GM19324 (cell line): Measurements from ENCODE around the gene AFAP1.

ENCODE experiments used
- ATAC-seq: cut with Tn5 transposase; IDR thresholded peaks from one replicate; pipeline ENCODE4 v1.9.1; 2021; ENCODE audit warnings: mild to moderate bottlenecking, moderate library complexity; ENCODE audit not compliant: unreplicated experiment, low FRiP score

The AFAP1 gene

DNA sequence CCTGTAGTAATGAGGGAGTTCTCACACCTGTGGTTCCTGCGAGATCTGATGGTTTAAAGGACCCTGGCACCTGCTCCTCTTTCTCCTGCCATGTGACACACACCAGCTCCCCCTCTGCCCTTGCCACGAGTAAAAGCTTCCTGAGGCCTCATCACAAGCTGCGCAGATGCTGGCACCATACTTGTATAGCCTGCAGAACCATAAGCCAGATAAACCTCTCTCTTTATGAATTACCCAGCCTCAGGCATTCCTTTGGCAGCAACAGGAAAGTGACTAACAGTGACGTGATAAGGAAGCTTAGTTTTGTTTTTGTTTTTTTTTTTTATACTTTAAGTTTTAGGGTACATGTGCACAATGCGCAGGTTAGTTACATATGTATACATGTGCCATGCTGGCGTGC is 130.9 kb downstream of the AFAP1 start:
- no peak for ATAC-seq

DNA sequence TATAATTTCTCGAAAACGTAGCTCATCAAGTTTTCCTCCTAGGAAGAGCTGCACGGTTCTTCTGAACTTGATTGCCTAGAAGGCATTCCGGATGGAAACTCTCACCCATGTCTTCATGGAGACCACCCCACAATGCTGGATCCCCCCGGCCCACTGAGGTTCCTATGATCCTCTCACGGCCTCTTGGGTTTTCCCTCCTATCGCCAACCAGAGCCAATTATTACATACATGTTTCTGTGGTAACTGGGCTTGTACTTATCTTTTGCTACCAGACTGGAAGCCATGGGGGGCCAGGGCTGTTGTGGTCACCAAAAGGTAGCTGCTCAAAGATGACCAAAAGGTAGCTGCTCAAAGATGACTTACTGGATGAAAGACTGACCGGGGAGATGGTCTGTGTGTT is 131.5 kb downstream of the AFAP1 start:
- no peak for ATAC-seq

DNA sequence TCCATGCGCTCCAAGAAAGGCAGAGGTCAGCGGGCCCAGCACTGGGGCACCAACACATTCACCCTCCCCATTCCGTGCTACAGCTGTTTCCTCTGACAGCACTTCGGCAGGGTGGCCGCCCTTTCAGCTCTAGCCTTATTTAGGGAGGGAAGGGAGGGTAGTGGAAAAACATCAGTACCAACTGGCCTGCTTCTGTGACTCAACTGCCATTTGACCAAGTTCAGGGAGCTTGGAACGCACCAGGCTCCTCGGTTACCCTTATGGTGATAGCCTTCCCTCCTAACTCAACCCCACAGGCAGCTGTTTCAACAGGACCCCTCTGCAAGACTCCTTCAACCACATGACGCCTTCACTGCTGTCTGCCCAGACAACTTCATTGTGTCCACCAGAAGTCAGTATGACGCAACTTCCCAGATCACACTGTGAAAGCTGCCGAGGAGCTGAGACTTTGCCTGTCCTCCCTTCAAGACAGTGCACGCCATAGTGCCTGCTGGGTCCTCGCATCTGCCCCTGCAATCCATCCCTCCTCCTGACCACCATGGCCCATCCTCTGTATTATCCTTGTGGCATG is 132.2 kb downstream of the AFAP1 start:
- no peak for ATAC-seq

DNA sequence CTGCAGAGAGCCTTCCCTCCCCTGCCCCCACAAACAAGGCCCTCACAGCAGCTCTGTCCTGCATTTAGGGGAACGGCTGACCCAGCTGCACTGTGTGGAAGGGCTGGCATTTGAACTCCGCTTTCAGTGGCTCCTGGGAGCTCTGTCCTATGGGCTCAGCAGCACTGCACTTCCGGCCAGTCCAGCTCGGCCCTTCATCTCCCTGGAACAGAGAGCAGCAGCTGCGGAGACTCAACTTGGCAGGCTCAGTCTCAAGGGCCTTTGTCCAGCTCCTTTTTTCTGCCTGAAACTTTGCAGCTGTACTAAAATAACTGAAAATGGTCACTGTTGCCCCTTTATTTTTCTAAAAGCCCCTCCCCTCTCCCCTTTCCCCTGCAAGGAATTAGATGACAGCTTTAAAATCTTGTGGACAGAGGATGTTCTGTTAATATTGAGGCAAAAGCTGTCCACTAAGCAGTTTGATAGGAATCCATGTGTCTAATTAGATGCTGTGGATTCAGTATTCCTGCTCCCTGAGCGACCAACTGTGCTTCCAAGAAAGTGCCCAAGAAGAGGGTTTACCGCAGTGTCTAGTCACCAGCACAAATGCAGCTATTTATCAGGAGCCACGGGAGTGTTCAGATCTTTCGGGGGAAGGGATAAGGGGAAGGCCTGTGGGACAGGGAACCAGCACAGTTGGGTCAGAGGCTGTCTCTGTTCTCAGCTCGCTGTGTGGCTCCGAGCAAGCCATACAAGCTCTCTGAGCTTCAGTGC is 133.1 kb downstream of the AFAP1 start:
- no peak for ATAC-seq

DNA sequence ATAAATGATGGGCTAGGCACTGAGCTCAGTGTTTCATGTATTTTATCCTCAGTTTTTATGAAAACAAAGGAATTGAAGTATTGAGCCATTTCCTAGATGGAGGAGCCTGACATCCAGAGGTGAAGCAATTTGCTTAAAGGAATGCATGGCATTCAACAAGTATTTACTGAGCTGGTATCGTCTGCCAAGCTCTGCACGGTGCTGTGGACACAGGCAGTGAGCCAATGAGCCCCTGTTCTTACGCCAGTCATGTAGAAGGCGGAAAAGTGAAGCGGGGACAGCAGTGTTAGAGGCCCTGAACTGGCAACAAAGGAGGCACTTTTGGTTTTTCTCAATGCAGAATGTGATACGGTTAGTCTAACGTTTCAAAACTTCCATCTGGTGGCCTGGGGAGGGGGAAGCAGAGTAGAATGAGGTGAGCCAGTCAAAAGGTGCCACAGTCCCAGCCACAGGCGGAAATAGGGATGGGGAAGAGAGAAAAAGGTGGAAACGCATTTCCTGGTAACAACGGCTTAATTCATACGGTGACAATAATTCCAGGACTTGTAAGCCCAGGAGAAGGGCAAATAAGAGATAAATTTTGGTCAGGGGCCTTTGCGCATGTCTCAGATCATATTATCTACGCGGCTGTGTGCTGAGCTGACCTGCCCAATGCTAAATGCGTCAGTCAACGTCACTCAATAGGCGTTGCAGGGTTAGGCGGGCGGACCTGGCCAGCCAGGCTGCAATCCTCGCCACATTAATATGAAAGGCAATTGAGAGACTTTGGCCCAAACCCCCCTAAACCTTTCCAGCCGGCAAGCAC is 133.9 kb downstream of the AFAP1 start:
- no peak for ATAC-seq

DNA sequence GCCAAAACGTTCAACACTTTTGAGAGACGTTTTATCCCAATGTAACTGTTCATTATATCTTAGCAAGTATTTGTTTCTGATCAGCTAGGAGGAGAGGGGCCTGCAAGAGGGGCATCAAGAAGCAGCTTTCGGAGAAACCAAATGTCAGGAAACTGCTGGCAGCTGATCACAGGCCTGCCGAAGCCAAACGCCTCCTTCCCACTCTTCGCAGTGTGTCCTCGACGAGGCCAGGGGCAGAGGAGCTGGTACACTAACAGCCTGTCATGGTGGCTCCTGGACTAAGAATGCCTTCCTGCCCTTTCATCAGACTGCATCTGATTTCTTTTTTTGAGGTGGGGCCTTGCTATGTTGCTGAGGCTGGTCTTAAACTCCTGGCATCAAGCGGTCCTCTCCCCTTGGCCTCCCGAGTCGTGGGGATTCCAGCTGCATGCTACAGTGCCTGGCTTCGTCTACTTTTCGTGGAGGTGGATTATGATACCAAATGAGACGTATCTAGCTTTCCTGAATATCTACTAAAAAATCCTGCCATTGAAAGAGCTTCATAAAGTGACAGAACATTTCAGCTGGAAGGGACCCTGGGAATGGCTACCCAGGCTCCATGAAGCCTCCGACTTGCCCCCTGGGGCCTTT is 134.8 kb downstream of the AFAP1 start:
- no peak for ATAC-seq

DNA sequence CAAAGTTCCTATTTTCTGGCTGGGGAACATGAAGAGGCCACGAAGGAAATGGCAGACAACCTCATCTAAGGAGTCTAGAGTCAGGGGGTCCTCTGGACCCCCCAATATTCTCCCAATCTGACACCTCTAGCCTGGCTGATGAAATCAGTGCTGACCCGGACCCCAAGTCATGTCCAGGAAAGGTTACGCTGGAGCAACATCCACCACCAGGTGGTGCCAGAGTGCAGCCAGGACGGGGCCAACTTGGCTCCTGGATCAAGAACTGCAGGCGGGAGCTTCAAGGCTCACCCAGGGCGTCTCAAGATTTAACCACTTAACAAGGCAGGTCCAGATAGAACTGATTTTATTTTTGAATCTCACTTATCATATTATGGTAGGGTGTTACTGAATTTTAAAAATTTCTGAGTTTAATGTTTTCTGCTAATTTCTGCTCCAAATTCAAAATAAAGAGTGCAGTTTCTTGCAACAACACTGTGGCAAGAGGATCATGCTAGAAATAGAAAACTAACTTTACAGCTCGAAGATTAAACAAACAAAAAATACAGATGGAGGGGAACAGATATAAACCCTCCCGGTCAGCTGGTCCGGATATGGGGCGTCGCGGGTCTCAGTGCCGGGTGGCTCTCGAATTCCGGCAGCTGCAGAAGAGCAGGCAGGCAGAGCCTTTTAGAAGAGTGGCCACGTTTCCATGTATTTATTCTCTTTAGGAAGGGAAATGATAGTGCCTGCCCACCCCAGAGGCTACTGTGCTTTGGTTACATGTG is 135.5 kb downstream of the AFAP1 start:
- peak; percentile 60 for ATAC-seq

DNA sequence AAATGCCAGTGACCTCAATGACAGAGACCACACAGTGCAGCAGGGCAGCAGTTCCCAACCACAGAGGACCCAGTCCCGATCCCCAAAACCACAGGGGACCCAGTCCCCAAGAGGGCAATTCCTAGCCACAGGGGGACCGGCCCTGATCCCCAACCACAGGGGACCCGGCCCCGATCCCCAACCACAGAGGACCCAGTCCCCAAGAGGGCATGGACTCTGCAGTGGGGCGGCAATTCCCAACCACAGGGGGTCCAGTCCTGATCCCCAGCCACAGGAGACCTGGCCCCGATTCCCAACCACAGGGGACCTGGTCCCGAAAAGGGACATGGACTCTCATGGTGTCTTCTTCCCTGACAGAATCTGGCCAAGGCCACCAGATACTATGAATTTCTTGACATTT is 136.3 kb downstream of the AFAP1 start:
- no peak for ATAC-seq

DNA sequence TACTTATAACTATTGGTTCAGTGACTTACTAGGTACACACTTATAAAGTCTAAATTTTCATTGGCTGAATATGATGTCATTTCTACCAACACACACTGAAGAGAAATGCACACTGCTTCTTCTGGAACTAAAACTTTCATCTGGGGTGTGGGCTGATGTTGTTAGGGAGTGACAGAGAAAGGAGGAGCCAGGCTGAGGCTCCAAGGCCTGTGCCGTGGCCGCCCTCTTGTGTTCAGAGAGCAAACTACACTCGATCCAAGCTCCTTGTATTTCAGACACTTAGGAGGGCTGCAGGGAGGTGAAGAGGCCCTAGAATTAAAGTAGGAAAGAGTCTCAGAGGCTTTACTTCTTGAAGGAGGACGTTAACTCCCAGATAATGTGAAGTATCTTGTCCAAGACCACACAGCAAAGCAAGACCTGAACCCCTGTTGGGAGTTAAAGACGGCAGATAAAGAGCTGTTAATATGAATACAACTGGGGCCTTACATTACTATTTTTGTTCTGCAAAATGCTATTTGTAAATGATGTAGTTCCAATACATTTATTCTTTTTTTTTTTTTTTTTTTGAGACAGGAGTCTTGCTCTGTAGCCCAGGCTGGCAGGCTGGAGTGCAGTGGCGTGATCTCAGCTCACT is 137.5 kb downstream of the AFAP1 start:
- peak; percentile 70 for ATAC-seq

DNA sequence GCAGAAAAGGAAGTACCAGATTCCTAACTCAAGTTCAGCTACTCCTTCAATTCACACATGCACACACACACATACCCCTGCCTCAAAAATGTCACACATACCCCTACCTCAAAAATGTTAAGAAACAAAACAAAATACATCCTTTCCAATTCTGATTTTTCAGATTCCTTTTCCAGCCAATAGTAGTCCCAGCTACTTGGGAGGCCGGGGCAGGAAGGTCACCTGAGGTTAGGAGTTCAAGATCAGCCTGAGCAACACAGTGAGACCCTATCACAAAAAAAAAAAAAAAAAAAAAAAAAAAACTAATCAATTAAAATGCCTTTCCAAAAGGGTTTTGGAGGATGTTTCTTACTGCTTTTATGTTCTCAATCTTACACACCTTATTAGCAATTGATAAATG is 138.0 kb downstream of the AFAP1 start:
- no peak for ATAC-seq

DNA sequence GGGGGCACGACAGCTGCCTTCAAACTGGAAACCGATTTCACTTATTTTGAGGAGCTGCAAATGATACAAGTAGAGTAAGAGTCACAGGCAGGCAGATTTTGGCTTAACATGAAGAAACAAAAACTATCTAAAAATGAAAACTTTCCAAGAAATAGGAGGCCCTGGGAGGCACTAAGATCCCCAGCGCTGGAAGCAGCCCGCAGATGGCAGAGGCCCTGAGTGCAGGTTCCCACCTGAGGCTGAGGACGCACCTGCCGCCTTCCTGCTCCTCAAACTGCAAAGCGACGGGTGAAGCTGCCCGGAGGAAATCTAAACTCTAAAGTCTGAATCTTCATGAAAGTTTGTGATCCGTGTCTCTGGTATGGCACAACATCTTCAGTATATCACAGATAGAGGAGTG is 138.7 kb downstream of the AFAP1 start:
- ATAC-seq, result no peak

DNA sequence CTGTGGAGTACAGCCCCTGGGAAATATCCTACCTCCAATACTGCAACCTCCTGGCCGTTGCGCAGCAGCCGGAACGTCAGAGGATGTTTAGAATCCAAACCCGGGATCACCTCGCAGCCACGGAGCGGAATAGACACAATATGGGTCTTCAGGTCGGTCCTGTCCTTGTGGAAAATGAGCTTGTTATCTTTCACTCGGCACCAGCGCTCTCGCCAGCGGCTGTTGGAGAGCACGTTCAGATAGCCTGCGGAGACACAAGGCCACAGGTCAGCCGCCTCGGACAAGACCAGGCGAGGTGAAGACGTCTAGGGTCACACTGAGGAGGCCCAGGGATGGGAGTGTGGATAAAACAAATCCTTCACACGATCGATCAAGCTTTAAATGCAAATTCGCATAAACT is 139.3 kb downstream of the AFAP1 start:
- ATAC-seq, result no peak

DNA sequence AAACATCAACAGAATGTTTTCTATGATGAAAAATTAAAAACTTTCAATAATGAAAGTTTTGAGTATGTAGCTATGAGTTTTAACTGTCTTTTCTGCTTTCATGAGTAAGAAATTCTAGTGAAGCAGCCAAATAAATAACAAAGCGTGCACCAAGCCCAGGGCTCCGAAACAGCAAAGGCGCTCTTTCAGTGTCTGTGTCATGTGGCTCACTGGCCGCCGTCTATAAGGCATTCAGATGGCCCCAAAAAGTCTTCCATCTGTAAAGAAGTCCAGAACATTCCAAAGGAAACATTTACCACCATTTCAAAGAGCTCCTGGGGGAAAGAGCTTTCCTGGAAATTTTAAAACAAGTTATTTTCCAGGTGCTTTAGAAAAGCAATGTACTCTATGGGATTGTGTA is 139.9 kb downstream of the AFAP1 start:
- no peak for ATAC-seq

DNA sequence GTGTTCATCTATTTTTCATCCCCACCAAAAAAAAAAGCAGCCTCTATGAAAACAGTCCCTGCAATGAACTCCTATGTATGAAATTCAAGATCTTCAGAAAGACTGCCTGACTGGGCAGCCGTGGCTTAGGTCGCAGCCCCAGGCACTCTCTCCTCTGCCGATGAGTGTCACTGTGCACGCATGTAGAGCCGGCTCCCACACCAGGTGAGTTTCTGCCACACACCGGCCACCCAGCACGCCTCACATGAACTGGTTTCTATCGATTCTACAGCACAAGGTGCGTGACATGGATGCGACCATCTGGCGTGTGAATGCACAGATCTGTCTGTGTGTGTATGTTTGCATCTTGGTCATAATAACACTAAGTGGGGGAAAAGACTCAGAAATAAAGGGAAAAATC is 140.4 kb downstream of the AFAP1 start:
- no peak for ATAC-seq

DNA sequence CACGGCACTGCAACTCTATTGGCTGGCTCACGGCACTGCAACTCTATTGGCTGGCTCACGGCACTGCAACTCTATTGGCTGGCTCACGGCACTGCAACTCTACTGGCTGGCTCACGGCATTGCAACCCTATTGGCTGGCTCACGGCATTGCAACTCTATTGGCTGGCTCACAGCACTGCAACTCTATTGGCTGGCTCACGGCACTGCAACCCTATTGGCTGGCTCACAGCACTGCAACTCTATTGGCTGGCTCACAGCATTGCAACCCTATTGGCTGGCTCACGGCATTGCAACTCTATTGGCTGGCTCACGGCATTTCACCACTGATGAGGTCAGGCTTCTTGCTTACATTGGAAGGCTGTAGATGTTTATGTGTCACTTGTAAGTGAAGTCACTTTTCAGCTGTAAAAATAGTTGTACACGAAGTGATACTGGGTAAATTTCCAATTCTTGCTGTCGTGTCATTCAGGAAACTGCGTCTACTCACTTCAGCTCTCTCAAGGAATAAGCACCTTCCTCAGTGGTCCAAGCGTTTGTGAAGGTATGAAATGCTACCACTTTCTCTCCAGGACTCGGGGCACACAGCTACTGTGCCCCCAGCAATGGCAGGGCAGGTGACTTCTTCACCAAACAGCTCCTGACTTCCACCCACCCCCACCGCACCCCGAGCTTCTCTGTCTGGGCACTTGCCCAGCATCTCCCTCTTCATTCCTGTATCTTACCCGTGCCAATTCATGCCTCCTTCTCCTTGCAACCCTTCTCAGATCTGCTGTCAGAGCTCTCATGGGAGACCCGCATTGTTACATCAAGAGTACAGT is 141.3 kb downstream of the AFAP1 start:
- ATAC-seq, result no peak

DNA sequence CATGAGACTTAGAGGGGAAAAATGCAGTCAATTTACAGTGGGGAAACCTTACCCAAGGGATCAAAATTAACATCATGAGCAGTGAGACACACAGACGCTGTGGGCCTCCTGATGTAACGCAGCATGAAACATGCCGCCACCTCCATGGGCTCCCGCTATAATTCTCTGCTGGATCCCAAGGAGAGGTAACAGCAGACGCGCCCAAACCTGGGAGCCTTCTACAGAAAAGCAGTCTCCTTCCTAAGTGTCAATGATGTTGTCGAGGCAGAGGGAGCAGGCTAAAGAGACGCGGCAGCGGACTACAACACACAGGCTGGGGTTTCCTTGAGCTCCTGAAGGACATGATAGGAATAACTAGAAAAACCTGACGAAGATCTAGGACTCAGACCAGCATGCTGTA is 142.3 kb downstream of the AFAP1 start:
- ATAC-seq, result no peak

DNA sequence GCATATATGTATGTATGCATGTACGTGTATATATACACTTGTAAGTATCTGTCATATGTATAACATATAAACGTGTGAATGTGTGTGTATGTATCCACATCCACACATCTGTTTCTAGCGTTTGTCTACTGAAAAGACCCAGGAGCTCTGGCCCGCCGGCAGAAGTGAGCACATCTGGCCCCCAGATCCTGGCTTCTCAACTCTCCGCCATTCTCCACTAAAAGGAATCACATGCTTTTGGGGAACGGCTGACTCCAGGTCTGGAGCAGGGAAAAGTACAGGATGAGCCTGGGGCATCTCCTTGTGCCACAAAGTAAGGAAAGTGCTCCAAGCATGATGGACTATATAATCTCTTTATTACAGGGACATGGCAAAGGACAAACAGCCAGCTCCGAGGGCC is 143.7 kb downstream of the AFAP1 start:
- ATAC-seq, result no peak

DNA sequence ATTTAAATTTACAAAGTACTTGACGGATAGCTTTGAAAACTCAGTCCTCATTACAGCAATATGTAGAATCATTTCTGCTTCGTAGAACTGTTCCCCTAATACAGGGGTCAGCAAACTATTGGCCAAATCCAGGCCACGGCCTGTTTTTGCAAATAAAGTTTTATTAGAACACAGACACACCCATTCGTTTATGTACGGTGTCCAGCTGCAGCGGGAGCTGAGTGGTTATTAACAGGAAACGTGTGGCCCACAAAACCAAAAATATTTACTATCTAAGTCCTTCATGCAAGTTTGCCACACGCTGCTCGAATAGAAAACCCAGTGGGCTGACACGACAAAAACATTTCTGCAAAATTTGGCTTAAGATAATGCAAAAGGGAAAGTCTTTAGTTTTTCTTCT is 146.5 kb downstream of the AFAP1 start:
- ATAC-seq, result no peak

DNA sequence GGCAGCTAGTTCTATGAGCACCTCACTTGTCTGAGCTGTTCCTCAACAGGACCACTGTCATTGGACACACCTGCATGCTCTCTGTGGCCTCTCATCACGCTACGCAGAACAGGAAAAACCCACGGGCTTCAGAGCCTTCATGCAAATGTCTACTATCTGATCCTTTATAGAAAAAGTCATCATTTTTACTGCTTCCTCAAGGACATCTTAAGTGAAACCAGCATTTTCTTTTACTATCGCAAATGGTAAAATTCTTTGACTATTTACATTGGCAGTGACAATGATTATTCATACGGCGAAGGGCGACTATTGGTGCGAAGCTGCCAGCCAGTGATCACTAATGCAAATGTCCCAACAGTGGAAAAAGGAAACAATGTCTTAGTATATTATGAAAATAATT is 147.0 kb downstream of the AFAP1 start:
- ATAC-seq, result no peak
